ENCODE results near the gene VPS13C. TPM values are rescaled to one million over a fixed set of nuclear protein-coding genes. Genes with fewer than 3 reads are reported as not detected.

Gene VPS13C
- total RNA-seq, 2 donors from 2014 or later, result 67.0 to 85.2 TPM

DNA sequence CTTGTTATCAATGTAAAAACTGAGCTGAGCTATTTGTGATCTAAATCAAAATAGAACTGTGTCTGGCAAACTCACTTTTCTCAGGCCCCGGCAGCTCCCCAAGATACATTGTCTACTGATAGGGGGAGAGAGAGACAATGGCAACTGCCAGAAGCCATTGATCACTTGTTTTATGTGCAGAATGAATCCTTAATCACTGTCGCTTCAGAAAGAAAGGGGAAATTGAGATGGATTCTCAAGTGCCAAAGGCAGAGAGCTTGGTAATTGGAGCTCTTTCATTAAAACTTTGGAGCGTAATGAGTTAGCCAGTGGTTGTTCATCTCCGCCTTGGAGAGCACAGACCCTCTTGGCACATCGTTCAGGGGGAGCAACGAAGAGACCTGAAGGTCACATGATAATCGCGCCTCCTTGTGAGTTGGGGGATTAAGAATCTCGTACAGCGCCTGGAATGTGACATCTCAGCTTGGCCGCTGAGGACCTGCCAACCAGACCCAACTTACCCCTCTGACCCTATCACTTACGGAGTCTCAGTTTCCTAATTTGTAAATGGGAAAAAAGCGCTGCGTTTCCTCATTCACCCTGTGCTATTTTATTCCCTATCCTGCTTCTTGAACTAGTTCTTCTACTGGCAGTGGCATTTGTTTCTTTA is 252.8 kb downstream of the VPS13C start:
- H3K9me3 Mint-ChIP-seq, result no peaks in the 10 kb centered on the region
- no peaks in the 10 kb centered on the region for H3K36me3 Mint-ChIP-seq (ENCODE audit: low read depth)
- H3K4me1 Mint-ChIP-seq, result no peaks in the 10 kb centered on the region
- H3K27me3 Mint-ChIP-seq, result peaks cover 19% of the 10 kb centered on the region
- no peak overlapping the region for H3K4me3 Mint-ChIP-seq
- ATAC-seq (replicated peaks), result no peak
- no peak overlapping the region for H3K27ac Mint-ChIP-seq

Other genes with a start within 250 kb of the VPS13C start
- 1 to 10 TPM; 1.3 to 5.8 TPM for gene C2CD4A, start 6.5 kb upstream of the VPS13C start, total RNA-seq
- gene C2CD4B, start 104.8 kb upstream of the VPS13C start, total RNA-seq, result 1 to 10 TPM in 1 of 2 donors, under 1 TPM in 1; 0.76 to 1.5 TPM

Data from activated T-helper 17 cell treated with anti-CD3 and anti-CD28 coated beads, Interleukin-2, amount 50 U/mL, for 72 hours (primary cell).